HCT116 (cell line): ENCODE results near the gene MADCAM1.

Experiments
- ELF1 ChIP-seq: IDR thresholded peaks from 2 replicates; pipeline ENCODE4 v1.6.1; 2012; ENCODE audit warnings: low read depth, borderline replicate concordance
- EZH2 ChIP-seq: fragments of 200-600 bp; sonication (generic); IDR thresholded peaks from 2 replicates; pipeline ENCODE4 v1.6.1; 2017; ENCODE audit warnings: antibody characterized with exemption, mixed run types
- JUND ChIP-seq: IDR thresholded peaks from 2 replicates; pipeline ENCODE4 v1.6.1; 2012
- POLR2A ChIP-seq: IDR thresholded peaks from 2 replicates; pipeline ENCODE4 v1.7.0; 2011; ENCODE audit warnings: borderline replicate concordance; ENCODE audit not compliant: insufficient read depth, insufficient read length; ENCODE audit errors: extremely low read depth
- POLR2AphosphoS5 ChIP-seq: IDR thresholded peaks from 2 replicates; pipeline ENCODE4 v1.6.1; 2011; ENCODE audit warnings: mild to moderate bottlenecking, low read depth, low read length, moderate library complexity
- TCF7L2 ChIP-seq: IDR thresholded peaks from 2 replicates; pipeline ENCODE4 v1.7.0; 2011; ENCODE audit warnings: borderline replicate concordance, inconsistent platforms; ENCODE audit not compliant: insufficient read depth, insufficient read length; ENCODE audit errors: extremely low read depth
- YY1 ChIP-seq: IDR thresholded peaks from 2 replicates; pipeline ENCODE4 v1.6.1; 2011; ENCODE audit warnings: low read length, low read depth, moderate library complexity, mild to moderate bottlenecking; ENCODE audit not compliant: insufficient replicate concordance; ENCODE audit errors: extremely low read depth
- TF ChIP-seq, protein P1 (sequence below): IDR thresholded peaks from 2 replicates; pipeline ENCODE4 v1.6.1; 2011; ENCODE audit warnings: mild to moderate bottlenecking, low read length, moderate library complexity; ENCODE audit not compliant: insufficient replicate concordance; ENCODE audit errors: extremely low read depth
- TF ChIP-seq, protein P2 (sequence below), 3 experiments: fragments of 200-600 bp in 1 of 3; sonication (generic) in 1 of 3; IDR thresholded peaks in 2 of 3; conservative IDR thresholded peaks in 1 of 3; 2 replicates each; pipeline ENCODE4 v1.5.1; 2012 to 2017; ENCODE audit warnings: low read depth in 2 of 3, low read length in 2 of 3, antibody characterized with exemption in 1 of 3, borderline replicate concordance in 1 of 3, control low read depth in 1 of 3, mild to moderate bottlenecking in 1 of 3, mixed read lengths in 1 of 3, mixed run types in 1 of 3, moderate library complexity in 1 of 3; ENCODE audit not compliant: insufficient read depth in 1 of 3
- TF ChIP-seq, protein P3 (sequence below): IDR thresholded peaks from 2 replicates; pipeline ENCODE4 v1.6.1; 2012

DNA sequence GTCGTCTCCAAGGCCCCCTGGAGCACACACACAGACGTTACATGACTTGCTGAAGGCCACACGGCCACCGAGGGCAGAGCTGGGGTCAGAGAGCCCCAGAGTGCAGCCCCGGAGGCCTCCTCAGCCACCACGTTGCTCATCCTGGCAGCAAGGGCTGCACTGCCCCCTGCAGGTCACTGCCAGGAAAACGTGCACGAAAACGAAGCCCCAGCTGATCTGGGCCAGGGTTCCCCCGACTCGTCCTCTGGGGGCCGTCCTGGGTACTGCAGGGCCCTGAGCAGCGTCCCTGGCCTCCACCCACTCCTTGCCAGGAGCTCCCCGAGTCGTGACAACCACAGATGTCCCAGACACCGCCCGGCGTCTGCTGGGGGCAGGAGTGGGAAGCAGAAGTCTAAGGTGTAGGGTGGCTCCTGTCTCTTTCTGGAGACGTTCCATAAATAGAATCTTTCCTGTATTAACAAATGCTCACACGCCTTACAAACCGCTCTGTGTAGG lies 14.4 kb downstream of the MADCAM1 start:
- TF ChIP-seq YY1, result no peak
- TF ChIP-seq, protein P1, sequence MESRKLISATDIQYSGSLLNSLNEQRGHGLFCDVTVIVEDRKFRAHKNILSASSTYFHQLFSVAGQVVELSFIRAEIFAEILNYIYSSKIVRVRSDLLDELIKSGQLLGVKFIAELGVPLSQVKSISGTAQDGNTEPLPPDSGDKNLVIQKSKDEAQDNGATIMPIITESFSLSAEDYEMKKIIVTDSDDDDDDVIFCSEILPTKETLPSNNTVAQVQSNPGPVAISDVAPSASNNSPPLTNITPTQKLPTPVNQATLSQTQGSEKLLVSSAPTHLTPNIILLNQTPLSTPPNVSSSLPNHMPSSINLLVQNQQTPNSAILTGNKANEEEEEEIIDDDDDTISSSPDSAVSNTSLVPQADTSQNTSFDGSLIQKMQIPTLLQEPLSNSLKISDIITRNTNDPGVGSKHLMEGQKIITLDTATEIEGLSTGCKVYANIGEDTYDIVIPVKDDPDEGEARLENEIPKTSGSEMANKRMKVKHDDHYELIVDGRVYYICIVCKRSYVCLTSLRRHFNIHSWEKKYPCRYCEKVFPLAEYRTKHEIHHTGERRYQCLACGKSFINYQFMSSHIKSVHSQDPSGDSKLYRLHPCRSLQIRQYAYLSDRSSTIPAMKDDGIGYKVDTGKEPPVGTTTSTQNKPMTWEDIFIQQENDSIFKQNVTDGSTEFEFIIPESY, result no peak
- TF ChIP-seq, protein P2, sequence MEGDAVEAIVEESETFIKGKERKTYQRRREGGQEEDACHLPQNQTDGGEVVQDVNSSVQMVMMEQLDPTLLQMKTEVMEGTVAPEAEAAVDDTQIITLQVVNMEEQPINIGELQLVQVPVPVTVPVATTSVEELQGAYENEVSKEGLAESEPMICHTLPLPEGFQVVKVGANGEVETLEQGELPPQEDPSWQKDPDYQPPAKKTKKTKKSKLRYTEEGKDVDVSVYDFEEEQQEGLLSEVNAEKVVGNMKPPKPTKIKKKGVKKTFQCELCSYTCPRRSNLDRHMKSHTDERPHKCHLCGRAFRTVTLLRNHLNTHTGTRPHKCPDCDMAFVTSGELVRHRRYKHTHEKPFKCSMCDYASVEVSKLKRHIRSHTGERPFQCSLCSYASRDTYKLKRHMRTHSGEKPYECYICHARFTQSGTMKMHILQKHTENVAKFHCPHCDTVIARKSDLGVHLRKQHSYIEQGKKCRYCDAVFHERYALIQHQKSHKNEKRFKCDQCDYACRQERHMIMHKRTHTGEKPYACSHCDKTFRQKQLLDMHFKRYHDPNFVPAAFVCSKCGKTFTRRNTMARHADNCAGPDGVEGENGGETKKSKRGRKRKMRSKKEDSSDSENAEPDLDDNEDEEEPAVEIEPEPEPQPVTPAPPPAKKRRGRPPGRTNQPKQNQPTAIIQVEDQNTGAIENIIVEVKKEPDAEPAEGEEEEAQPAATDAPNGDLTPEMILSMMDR (IDR thresholded peaks at IDR 0.05 in 2 of 3, conservative IDR thresholded peaks at IDR 0.05 in 1 of 3; ENCODE audit: borderline replicate concordance in 1 of 3, insufficient read depth in 1 of 3, low read depth in 2 of 3, low read length in 2 of 3), result peak; percentile 98 to 99 (median 99)
- TF ChIP-seq JUND, result no peak
- TF ChIP-seq POLR2AphosphoS5, result peak; percentile 62
- TF ChIP-seq, protein P3, sequence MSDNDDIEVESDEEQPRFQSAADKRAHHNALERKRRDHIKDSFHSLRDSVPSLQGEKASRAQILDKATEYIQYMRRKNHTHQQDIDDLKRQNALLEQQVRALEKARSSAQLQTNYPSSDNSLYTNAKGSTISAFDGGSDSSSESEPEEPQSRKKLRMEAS, result peak; percentile 89
- TF ChIP-seq EZH2, result no peak
- TF ChIP-seq POLR2A, result no peak
- TF ChIP-seq TCF7L2, result no peak
- TF ChIP-seq ELF1, result no peak
